CD14-positive monocyte (primary cell): ENCODE measurements around the gene NME7. TPM values are rescaled to one million over a fixed set of nuclear protein-coding genes. Genes with fewer than 3 reads are reported as not detected.
"Not testable (repeated sequence)": the region's sequence is repeated elsewhere in the genome, so short reads cannot be mapped to it uniquely, and the experiment has no call there.

Source experiments
- DNase-seq, 3 donors: peaks; one replicate each; pipeline ENCODE4 v3.0.0-alpha.2; 2011 to 2022
- H2AFZ ChIP-seq: 2 replicates; pipeline ENCODE4 v1.6.0; 2012; ENCODE audit warnings: mild to moderate bottlenecking, low read depth, low read length, inconsistent platforms; ENCODE audit not compliant: insufficient read depth, poor library complexity, severe bottlenecking
- H3K27ac ChIP-seq, 2 donors: 1 replicate in 1 of 2; 2 replicates in 1 of 2; pipeline ENCODE4 v1.5.1; 2012 to 2013; ENCODE audit warnings: low read length in 2 of 2, control low read depth in 1 of 2, inconsistent platforms in 1 of 2, low read depth in 1 of 2, mild to moderate bottlenecking in 1 of 2
- H3K27me3 ChIP-seq, 2 donors: one replicate each; pipeline versions ENCODE4 v1.6.0 to v1.6.1; 2011 to 2013; ENCODE audit warnings: low read length in 2 of 2; ENCODE audit not compliant: control insufficient read depth in 2 of 2, insufficient read depth in 2 of 2
- H3K36me3 ChIP-seq, 2 donors: replicated peaks in 1 of 2; 1 replicate in 1 of 2; 2 replicates in 1 of 2; pipeline versions ENCODE4 v1.5.1 to v1.6.1; 2012 to 2013; ENCODE audit warnings: low read length in 2 of 2, control low read depth in 1 of 2, inconsistent platforms in 1 of 2, mild to moderate bottlenecking in 1 of 2; ENCODE audit not compliant: insufficient read depth in 2 of 2, control insufficient read depth in 1 of 2
- H3K4me1 ChIP-seq, 2 donors: 1 replicate in 1 of 2; 2 replicates in 1 of 2; pipeline versions ENCODE4 v1.5.1 to v1.6.1; 2012 to 2013; ENCODE audit warnings: low read length in 2 of 2, control low read depth in 1 of 2, inconsistent platforms in 1 of 2, mild to moderate bottlenecking in 1 of 2, moderate library complexity in 1 of 2; ENCODE audit not compliant: insufficient read depth in 2 of 2, control insufficient read depth in 1 of 2
- H3K4me2 ChIP-seq: replicated peaks from 2 replicates; pipeline ENCODE3; 2012; ENCODE audit warnings: low read length, moderate library complexity, mild to moderate bottlenecking; ENCODE audit not compliant: poor library complexity, severe bottlenecking; ENCODE audit errors: extremely low read depth
- H3K4me3 ChIP-seq, 3 experiments: fragments of 200-600 bp in 1 of 3; sonication (generic) in 1 of 3; replicated peaks in 1 of 3; 1 replicate in 2 of 3; 2 replicates in 1 of 3; pipeline ENCODE4 v1.5.1; 2011 to 2013; ENCODE audit warnings: low read length in 3 of 3, mild to moderate bottlenecking in 3 of 3, control low read depth in 2 of 3, low read depth in 2 of 3, inconsistent platforms in 1 of 3, moderate library complexity in 1 of 3
- H3K79me2 ChIP-seq: 2 replicates; pipeline ENCODE4 v1.6.0; 2012; ENCODE audit warnings: mild to moderate bottlenecking, control low read depth, inconsistent platforms, low read length, moderate library complexity; ENCODE audit not compliant: insufficient read depth
- H3K9ac ChIP-seq: 2 replicates; pipeline ENCODE4 v1.6.0; 2017; ENCODE audit warnings: low read length, mild to moderate bottlenecking; ENCODE audit not compliant: insufficient read depth, poor library complexity, severe bottlenecking
- H3K9me3 ChIP-seq, 2 donors: replicated peaks in 1 of 2; 1 replicate in 1 of 2; 2 replicates in 1 of 2; pipeline versions ENCODE4 v1.5.1 to v1.6.1; 2012 to 2013; ENCODE audit warnings: low read length in 2 of 2, control low read depth in 1 of 2; ENCODE audit not compliant: control insufficient read depth in 1 of 2, insufficient read depth in 1 of 2
- H4K20me1 ChIP-seq: 2 replicates; pipeline ENCODE4 v1.6.0; 2012; ENCODE audit warnings: mild to moderate bottlenecking, low read length, control low read depth, moderate library complexity; ENCODE audit not compliant: insufficient read depth
- H3K27ac Mint-ChIP-seq, 7 donors: one replicate each; pipeline ENCODE4 v1.8.0; 2020; ENCODE audit warnings: mild to moderate bottlenecking in 7 of 7, mixed read lengths in 7 of 7, moderate library complexity in 6 of 7, inconsistent platforms in 2 of 7
- H3K27me3 Mint-ChIP-seq, 3 donors: one replicate each; pipeline ENCODE4 v1.8.0; 2021 to 2022; ENCODE audit warnings: low read depth in 3 of 3, mild to moderate bottlenecking in 3 of 3, mixed read lengths in 3 of 3, moderate library complexity in 3 of 3, inconsistent platforms in 1 of 3
- H3K36me3 Mint-ChIP-seq, 2 donors: one replicate each; pipeline ENCODE4 v1.8.0; 2020; ENCODE audit warnings: mixed read lengths in 2 of 2, inconsistent platforms in 1 of 2, mild to moderate bottlenecking in 1 of 2
- H3K4me1 Mint-ChIP-seq: one replicate; pipeline ENCODE4 v1.8.0; 2020; ENCODE audit warnings: mild to moderate bottlenecking, mixed read lengths
- H3K4me3 Mint-ChIP-seq, 2 donors: one replicate each; pipeline ENCODE4 v1.8.0; 2020; ENCODE audit warnings: mild to moderate bottlenecking in 2 of 2, mixed read lengths in 2 of 2, moderate library complexity in 1 of 2
- H3K9me3 Mint-ChIP-seq, 7 donors: one replicate each; pipeline ENCODE4 v1.8.0; 2020 to 2022; ENCODE audit warnings: mixed read lengths in 7 of 7, mild to moderate bottlenecking in 6 of 7, moderate library complexity in 6 of 7, inconsistent platforms in 2 of 7
- WGBS: methylation state at CpG from one replicate; pipeline ENCODE4 v1.1.5; 2013; ENCODE audit warnings: missing lambda C conversion rate; ENCODE audit not compliant: insufficient coverage; 5-methylcytosine and 5-hydroxymethylcytosine counted together
- intact Hi-C, 2 donors: fragments of 100-400 bp; cut with micrococcal nuclease; formaldehyde crosslinking; loops; one replicate each; pipeline versions ENCODE4 v1.15.0 to v1.15.1; 2023
- polyA minus RNA-seq: library from RNA; depleted of rRNA, polyadenylated mRNA; stranded (reverse); fragments of >200 nt; gene quantifications from 2 replicates; pipeline ENCODE4 v1.2.3, GENCODE V29; 2012
- polyA plus RNA-seq, 3 donors: library from polyadenylated mRNA; depleted of rRNA in 1 of 3; unstranded in 2 of 3; stranded (reverse) in 1 of 3; fragments of 300-500 nt in 2 of 3; fragments of >200 nt in 1 of 3; fragmentation: Illumina TruSeq in 2 of 3; gene quantifications; 1 replicate in 2 of 3; 2 replicates in 1 of 3; pipeline ENCODE4 v1.2.3, GENCODE V29; 2012 to 2021
- total RNA-seq, 12 experiments: library from RNA in 1 of 12; stranded (reverse) in 1 of 12; fragments of 120-200 nt in 1 of 12; gene quantifications; one replicate each; pipeline ENCODE4 v1.2.4 and lab custom pipeline; 2013 to 2026; ENCODE audit warnings: mixed read lengths in 6 of 12, inconsistent platforms in 1 of 12
- TF ChIP-seq, protein P1 (sequence below): fragments of 200-600 bp; IDR thresholded peaks from one replicate; pipeline ENCODE4 v1.8.0; 2022; ENCODE audit warnings: antibody characterized with exemption, mild to moderate bottlenecking

NME7 gene, protein sequence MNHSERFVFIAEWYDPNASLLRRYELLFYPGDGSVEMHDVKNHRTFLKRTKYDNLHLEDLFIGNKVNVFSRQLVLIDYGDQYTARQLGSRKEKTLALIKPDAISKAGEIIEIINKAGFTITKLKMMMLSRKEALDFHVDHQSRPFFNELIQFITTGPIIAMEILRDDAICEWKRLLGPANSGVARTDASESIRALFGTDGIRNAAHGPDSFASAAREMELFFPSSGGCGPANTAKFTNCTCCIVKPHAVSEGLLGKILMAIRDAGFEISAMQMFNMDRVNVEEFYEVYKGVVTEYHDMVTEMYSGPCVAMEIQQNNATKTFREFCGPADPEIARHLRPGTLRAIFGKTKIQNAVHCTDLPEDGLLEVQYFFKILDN
- total RNA-seq (2013), result 2.5 TPM
- polyA plus RNA-seq (1 to 10 TPM; 3.5 to 8.0 (median 6.0) TPM), polyA minus RNA-seq (1.4 and 1.6 TPM in 2 replicates), total RNA-seq (lab: John Stamatoyannopoulos, UW) (0.92 to 6.2 (median 2.5) reads per million in 11 experiments)

DNA sequence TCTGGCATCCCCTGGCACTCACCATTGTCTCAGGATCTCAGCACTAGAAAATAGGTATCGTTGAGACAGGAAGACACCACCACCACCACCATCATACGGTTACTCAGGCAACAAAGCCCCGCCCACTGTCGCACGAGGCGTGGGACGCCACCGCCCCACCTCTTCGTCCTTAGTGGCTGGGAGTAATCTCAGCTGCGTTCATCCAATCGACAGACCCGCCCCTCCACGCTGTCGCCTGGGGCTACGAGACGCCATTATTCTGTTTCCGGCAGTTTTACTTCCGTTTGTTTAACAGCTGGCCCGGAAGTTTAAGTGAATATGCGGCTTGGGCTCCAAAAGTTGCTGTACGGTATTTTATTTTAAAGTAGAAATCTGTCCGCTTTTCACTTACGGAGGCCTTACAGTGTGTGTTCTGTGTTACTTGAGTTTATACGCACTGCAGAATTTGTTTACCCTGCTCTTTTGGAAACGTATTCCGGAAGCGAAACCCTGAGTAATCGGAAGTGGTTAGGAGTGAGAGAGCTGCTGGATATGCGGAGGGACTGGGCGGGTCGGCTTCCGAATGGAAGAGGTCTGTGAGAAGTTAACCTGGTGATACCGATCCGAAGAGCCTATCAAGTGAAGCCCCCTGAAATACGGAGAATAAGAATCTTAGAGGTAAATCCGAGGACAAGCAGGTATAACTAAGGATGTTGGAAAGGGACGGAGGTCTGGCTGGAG lies at the start of gene NME7, which contains the start of gene BLZF1:
NME7 (minus strand) TSS at position 112 of the 720 bp plus-strand sequence; CDS start at position 25, 87 bp downstream.
BLZF1 (plus strand) TSS at position 510 of the 720 bp plus-strand sequence. CDS start 1,328 bp downstream, outside the sequence.
- Histone ChIP-seq H3K36me3 (peaks cover 16 to 29% of the 10 kb centered on the region in 2 donors), H2AFZ (peak within 1 kb of the TSS; percentile 98), H3K9me3 (peaks cover 0 to 3% of the 10 kb centered on the region in 2 donors), H3K9ac (peak within 1 kb of the TSS; percentile 74), H3K27me3 (no peaks in the 10 kb centered on the region), H3K4me1 (peaks cover 7 to 18% of the 10 kb centered on the region in 2 donors), H3K79me2 (peaks cover 22% of the 10 kb centered on the region), H3K27ac (peak within 1 kb of the TSS; percentile 65 to 92), H3K4me2 (peak within 1 kb of the TSS; percentile 97), H4K20me1 (no peaks in the 10 kb centered on the region), H3K4me3 (peak within 1 kb of the TSS; percentile 76 to 100 (median 84))
- TF ChIP-seq, protein P1, sequence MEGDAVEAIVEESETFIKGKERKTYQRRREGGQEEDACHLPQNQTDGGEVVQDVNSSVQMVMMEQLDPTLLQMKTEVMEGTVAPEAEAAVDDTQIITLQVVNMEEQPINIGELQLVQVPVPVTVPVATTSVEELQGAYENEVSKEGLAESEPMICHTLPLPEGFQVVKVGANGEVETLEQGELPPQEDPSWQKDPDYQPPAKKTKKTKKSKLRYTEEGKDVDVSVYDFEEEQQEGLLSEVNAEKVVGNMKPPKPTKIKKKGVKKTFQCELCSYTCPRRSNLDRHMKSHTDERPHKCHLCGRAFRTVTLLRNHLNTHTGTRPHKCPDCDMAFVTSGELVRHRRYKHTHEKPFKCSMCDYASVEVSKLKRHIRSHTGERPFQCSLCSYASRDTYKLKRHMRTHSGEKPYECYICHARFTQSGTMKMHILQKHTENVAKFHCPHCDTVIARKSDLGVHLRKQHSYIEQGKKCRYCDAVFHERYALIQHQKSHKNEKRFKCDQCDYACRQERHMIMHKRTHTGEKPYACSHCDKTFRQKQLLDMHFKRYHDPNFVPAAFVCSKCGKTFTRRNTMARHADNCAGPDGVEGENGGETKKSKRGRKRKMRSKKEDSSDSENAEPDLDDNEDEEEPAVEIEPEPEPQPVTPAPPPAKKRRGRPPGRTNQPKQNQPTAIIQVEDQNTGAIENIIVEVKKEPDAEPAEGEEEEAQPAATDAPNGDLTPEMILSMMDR, result no peak
- 0% methylated on average over 36 of the region's 37 CpGs for WGBS
- no peak within 1 kb of the TSS for H3K4me3 Mint-ChIP-seq
- H3K9me3 Mint-ChIP-seq, result peaks cover 0 to 5% (median 5%) of the 10 kb centered on the region in 7 donors
- H3K27me3 Mint-ChIP-seq, result no peaks in the 10 kb centered on the region
- H3K4me1 Mint-ChIP-seq, result peaks cover 9% of the 10 kb centered on the region
- DNase-seq, result peak; percentile 94 to 97 (median 96)
- H3K36me3 Mint-ChIP-seq, result peaks cover 16 to 24% of the 10 kb centered on the region in 2 donors
- H3K27ac Mint-ChIP-seq, result peak within 1 kb of the TSS in 1 of 7 donors; percentile 20
- intact Hi-C loops, result loop anchor here in 1 of 2 donors (5.0 to 10.0 kb wide), 3 partner anchors 119 to 527 kb away; partner anchors contain the start of genes ATP1B1, SCYL3 and SLC19A2

DNA sequence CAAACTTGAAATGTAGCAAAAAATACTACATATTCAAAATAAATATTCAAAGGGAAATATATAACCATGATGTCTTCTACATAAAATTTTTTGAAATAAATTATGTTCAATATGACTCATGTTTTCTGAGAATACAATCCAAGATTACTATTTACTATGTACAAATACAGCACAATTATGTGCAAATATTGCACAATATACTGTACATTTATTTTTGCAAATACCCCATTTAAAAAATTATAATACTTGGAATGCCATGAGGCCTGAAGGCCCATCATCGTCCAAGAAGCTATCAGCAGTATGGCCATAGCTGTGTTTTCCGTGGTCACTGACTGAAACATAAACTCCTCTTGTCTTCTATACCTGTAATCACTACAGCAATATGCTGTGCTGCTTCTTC lies 47.4 kb upstream of the NME7 start:
- Histone ChIP-seq H3K9ac (no peak overlapping the region), H3K27me3 (no peaks in the 10 kb centered on the region), H3K4me2 (no peak overlapping the region), H3K27ac (no peak overlapping the region), H3K9me3 (no peaks in the 10 kb centered on the region), H4K20me1 (no peaks in the 10 kb centered on the region), H3K36me3 (no peaks in the 10 kb centered on the region), H2AFZ (no peak overlapping the region), H3K4me3 (no peak overlapping the region), H3K79me2 (no peaks in the 10 kb centered on the region), H3K4me1 (no peaks in the 10 kb centered on the region)
- Mint-ChIP-seq H3K27ac (no peak overlapping the region), H3K4me1 (no peaks in the 10 kb centered on the region), H3K4me3 (no peak overlapping the region), H3K27me3 (no peaks in the 10 kb centered on the region), H3K36me3 (no peaks in the 10 kb centered on the region), H3K9me3 (peaks cover under 1 to 17% (median 3%) of the 10 kb centered on the region in 7 donors)
- WGBS, result 95% methylated on average over 2 of the region's 2 CpGs
- DNase-seq, result no peak
- intact Hi-C loops, result no loop called here
- TF ChIP-seq, protein P1, result no peak

DNA sequence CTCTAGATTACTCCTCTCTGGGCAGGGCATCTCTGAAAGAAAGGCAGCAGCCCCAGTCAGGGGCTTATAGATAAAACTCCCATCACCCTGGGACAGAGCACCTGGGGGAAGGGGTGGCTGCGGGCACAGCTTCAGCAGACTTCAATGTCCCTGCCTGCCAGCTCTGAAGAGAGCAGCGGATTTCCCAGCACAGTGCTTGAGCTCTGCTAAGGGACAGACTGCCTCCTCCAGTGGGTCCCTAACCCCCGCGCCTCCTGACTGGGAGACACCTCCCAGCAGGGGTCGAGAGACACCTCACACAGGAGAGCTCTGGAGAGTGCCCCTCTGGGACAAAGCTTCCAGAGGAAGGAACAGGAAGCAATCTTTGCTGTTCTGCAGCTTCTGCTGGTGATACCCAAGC lies 40.7 kb upstream of the NME7 start:
- 93% methylated on average over 4 of the region's 5 CpGs for WGBS
- H3K79me2 ChIP-seq, H3K27me3 Mint-ChIP-seq, H2AFZ ChIP-seq, H3K4me3 Mint-ChIP-seq, H3K9me3 ChIP-seq, H3K36me3 ChIP-seq, H3K36me3 Mint-ChIP-seq, H3K27ac ChIP-seq, H3K4me1 Mint-ChIP-seq, H4K20me1 ChIP-seq, intact Hi-C loops, DNase-seq, H3K27me3 ChIP-seq, H3K9ac ChIP-seq, H3K4me1 ChIP-seq, H3K4me3 ChIP-seq, H3K27ac Mint-ChIP-seq, H3K4me2 ChIP-seq: not testable (repeated sequence)
- peaks cover 12 to 59% (median 32%) of the 10 kb centered on the region in 7 donors for H3K9me3 Mint-ChIP-seq
